GM21619 (cell line): ENCODE results near the gene DPY19L1.
"Not testable (repeated sequence)": the region's sequence is repeated elsewhere in the genome, so short reads cannot be mapped to it uniquely, and the experiment has no call there.

Source experiments
- ATAC-seq: cut with Tn5 transposase; IDR thresholded peaks from one replicate; pipeline ENCODE4 v1.9.1; 2021; ENCODE audit not compliant: unreplicated experiment

DPY19L1 gene

DNA sequence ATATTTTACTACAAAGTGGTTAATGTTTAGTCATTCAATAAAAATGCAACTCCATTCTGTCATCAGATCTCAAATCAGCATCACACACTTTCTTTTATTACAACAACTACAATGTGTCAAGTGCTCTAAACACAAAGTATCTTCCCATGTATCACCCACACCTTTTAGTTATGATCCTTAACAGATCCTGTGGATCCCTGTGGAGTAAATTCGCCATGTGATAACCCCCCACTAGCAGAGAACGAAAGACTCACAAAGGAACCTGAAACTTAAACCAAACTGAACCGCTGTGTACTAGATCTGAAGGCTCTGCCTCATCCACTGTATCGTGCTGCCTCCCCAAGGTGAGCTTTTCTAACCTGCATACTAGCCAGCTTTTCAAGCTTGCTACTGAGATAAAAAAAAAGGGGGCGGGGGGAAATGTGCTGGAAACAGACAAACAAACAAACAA lies 1.7 kb downstream of the DPY19L1 start:
- peak; percentile 21 for ATAC-seq

DNA sequence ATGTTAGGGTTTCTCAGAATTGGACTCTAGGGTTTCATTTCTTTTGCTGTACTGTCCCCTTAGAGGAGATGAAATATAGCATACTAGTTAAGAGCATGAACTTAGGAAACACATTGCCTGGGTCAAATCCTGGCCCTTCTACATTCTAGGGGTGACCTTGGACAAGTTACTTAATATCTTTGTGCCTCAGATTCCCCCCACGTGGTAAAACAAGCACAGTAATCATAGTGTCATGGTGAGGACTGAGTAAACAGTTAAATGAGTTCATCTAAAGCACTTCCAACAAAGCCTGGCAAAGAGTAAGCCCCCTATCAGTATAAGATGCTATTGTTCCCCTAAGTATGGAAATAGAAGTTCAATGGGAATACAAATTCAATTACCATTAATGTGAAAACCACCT lies 5.1 kb downstream of the DPY19L1 start:
- ATAC-seq: no peak

DNA sequence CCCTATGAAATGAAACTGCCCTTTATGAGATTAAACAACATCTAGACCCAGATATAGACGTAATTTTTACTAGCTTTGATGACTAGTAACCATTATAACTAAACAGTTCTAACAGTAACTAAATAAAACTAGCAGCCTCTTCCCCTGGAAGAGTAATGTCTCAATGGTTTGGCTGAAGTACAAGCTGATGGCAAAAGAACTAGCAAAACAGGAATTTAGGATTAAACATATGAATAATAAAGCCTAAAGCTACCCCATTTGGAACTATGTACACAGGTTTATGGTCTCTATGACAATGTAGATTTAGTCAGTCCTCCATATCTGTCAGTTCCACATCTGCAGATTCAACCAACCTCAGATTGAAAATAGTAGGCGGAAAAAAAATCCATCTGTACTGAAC lies 6.4 kb downstream of the DPY19L1 start:
- no peak for ATAC-seq

DNA sequence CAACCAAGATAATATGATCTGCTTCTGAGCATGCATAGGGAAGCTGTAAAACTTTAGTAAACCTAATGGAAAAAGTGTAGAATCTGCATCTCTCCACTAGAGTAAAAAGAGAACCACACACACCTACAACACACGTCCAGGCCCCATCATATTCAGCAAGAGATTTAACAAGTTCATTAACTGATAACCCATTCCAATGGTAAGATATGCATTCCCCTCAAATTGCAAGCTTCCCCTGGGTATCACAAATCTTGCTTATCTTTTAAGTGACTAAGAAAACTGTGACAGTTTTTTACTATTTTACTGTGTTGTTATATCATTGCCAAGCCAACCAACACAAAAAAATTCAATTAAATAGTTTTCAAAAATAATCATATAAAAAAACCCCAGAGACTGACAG lies 8.0 kb downstream of the DPY19L1 start:
- no peak for ATAC-seq

DNA sequence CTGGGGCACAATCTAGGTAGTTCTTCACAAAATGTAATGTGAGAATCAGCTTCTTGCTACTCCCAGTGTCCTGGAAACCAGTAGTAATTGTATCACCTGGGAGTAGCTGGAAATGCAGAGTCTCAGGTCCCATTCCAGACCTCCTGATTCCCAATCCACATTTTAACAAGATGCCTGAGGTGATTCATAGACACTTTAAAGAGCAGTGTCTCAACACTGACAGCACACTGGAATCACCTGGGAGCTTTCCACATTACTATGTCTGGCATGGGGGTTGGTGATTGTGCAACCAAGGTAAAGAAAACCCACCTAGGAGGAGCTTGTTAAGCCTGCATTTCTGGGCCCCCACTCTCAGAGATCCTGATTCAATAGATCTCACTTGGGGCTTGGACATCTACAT lies 11.1 kb downstream of the DPY19L1 start:
- no peak for ATAC-seq

DNA sequence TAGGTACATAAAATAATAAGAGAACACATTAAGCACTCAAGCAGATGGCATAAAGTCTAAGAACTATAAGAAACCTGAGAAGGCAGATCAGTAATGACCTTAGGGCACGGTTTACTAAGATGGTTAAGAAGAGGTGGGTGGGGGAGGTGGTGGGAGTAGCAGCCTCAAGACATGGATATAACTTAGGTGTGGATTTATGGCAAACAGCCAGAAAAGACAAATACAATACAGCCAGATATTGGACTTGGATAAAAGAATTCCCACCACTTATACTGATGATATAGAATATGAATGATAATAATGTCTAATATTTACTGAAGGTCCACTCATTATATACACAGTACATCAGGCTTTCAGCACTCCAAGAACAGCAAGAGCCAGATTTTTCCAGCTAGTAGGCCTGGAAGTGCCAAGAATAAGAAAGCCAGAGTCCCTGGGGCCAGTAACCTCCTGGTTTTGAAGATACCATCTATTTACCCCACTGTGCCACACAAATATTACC lies 11.9 kb downstream of the DPY19L1 start:
- ATAC-seq: no peak

DNA sequence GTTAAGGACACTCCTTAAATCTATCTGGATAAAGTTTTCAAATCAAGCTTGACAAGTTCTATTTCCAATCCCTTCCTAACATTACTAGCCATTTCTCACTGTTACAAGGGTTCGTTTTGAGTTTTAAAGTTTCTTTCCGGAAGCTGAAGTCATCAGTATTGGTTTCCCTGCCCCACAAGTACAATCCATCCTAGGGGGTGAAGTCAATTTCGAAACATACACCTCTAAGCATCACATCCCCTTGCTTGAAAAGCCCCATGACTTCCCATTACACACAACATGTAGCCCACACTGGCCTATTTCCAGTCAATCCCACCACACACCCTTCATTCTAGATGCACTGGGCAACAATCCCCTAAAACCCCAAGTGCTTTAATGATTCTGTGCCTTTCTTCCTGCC lies 13.0 kb downstream of the DPY19L1 start:
- ATAC-seq: no peak

DNA sequence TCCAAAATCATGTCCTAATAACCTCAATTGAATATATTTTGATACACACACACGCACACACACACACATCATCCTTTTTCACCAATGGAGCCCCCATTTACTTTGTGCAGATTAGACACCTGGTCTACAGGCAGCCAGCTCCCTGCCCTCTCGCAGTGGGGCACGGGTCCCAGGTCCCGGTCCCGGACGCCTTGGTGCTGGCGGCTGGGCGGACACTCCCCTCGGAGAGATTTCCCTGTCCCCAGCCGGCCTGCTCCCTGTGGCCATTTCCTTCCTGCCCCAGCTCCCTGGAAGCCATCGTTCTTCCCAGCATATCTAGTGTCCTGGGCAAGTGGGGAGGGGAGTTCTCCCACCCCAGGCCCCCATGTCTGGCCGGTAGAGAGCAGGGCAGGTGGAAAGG lies 14.6 kb downstream of the DPY19L1 start:
- no peak for ATAC-seq

DNA sequence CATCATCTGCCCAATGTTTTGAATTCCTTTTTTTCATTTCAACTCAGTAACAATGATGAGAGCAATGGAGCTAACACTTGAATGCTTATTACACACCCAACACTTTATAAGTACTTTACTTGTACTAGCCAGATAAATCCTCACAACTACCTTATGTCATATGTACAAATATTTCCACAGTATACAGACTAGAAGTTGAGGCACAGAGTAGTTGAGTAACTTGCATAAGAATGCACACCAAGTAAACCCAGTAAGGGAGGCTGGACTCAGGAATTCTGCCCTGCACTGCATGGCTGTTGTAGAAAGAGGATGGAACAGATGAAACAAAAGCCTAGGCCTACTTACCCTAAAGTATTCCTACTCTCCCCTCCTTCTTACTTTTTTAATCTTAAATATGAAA lies 15.8 kb downstream of the DPY19L1 start:
- no peak for ATAC-seq

DNA sequence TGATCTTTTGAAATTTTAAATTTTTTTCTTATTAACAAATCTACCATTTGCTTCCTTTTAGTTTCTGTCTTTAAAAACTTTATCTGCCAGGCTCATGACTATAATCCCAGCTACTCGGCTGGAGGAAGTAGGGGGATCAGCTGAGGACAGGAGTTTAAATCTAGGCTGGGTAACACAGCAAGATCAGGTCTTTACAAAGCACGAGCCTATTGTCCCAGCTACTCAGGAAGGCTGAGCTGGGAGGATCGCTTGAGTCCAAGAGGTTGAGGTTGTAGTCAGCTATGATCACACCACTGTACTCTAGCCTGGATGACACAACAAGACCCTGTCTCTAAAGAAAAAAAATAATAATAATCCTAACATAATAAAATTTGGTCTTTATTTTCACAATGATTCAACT lies 17.5 kb downstream of the DPY19L1 start:
- no peak for ATAC-seq

DNA sequence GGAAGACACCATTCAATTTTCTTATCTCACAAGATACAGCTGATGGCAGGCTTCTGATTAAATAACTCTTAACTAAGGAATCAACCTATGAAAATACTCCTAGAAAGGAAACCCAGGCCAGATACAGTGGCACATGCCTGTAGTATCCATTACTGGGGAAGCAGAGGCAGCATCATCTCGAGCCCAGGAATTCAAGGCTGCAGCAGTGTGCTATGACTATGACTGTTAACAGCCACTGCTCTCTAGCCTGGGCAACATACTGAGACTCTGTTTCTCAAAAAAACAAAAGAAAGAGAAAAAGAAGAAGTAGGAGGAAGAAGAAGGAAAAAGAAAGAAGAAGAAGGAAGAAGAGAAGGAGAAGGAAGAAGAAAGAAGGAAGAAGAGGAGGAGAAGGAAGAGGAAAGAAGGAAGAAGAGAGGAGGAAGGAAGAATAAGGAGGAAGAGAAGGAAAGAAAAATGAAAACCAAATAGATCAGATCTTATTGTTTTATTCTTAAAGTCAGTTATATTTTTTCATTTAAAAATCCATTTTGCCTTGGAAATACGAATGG lies 18.0 kb downstream of the DPY19L1 start:
- ATAC-seq: no peak

DNA sequence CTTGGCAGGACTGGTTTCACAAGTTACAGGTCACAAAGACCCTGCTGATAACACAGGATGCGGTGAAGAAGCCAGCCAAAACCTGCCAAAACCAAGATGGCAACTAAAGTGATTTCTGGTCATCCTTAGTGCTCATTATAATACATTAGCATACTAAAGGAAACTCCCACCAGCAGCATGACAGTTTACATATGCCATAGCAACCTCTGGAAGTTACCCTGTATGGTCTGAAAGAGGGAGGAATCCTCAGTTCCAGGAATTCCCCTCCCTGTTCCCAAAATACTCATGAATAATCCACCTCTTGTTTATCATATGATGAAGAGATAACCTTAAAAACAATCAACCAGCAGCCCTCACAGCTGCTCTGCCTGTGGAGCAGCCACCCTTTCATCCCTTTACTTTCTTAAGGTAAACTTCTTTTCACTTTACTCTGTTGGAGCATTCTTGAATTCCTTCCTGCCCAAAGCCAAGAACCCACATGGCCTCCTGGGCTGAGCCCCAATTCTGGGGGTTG lies 21.9 kb downstream of the DPY19L1 start:
- no peak for ATAC-seq

DNA sequence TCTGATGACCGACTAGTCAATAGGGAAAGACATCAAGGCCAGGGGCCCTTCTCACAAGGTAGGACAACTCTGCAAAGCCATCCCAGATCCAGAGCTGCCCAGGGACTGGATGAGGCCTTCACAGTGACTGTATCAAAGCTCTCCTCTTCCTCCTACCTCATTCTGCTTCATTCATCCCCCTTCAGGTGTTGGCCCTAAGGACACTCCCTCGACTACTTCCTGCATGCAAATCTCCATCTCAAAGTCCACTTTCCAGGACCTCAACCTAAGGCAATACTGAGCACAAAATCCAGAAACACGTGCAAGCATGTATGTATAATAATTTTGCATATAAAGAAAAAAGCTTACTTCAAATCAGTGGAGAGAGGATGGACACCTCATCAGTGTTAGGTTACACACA lies 25.1 kb downstream of the DPY19L1 start:
- ATAC-seq: no peak

DNA sequence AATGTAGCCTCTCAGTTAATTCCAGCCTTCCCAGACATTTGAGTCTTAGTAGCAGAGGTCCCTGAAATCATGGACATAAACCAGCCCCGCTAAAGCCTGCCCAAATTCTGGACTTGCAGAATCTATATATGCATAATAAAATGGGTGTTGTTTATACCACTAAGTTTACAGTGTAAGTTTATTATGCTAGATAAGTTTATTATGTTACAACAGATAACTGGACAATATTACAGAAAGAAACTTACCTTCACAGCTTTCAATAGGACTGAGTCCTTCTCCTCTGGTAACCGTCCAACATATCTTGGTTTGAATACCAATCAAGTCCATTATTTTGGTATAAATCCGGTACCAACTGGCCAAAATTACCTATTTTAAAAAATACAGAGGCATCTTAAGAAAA lies 26.2 kb downstream of the DPY19L1 start:
- no peak for ATAC-seq

DNA sequence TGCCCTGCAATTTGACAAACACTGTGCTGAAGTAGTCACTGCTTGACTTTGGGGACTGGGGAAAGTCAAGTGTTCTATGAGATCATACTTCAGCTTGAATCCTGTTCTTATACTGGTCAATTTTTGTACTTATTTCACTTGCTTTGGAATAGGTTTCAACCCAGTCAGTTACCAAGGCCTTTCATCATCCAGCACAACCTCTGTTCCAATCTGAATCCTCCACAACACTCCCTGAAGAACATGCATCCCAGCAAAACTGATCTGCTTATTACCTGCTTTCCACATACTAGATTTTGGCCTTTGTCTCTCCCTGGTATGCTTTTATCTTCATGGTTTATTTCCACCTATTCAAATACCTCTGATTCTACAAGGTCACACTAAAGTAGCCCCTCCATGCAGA lies 29.5 kb downstream of the DPY19L1 start:
- ATAC-seq: no peak

DNA sequence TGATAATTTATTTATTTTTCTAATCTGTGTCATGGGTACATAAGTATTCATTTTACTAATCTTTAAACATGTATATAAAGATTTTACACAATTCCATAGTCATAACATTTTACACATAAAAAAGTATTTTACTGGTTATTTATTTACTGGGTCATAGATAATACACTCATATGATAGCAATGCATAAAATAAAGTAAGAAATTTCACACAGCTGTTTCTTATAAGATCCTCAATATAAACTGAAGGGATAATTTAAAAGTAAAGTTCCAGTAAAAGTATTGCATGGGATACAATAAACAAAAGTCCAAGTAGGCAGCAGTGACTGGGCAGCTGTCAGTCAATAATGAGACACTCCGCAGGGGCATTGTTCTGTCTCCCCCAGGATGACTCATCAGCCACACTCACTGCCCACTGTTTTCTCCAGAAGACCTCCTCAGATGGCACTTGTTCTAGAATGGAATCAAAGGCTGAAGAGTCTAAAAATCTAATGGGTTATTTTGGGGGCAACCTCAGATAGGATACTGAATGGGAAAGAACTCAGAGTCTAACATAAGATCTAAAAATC lies 32.7 kb downstream of the DPY19L1 start:
- ATAC-seq: no peak

DNA sequence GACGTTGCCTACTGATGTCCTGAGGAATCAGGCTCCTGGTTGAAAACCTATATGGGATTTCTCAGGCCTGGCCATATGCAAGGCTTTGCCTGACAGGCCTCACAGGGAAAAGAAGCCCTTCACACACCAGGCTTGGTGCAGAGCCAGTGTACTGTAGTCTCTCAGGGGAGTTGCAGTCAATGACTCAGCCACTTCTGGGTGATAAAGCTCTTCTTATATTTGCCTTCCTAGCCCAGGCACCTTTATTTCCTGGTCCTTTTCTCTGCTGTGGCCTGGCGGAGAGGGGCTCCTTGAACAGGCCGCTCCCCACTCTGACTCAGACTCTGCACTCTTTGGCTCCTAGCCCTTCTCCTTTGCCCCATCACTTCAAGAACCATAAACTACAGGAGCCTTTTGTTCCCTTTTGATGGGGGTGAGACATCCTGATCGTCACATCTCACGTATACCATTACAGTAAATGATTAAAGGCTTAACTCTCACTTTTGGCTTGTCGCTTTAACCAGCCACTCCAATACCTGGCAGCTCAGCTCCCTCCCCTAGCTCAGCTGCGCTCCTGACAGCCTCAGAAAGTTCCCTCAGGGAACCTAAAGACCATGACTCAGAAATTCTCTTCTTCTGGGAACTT lies 33.5 kb downstream of the DPY19L1 start:
- peak; percentile 67 for ATAC-seq

DNA sequence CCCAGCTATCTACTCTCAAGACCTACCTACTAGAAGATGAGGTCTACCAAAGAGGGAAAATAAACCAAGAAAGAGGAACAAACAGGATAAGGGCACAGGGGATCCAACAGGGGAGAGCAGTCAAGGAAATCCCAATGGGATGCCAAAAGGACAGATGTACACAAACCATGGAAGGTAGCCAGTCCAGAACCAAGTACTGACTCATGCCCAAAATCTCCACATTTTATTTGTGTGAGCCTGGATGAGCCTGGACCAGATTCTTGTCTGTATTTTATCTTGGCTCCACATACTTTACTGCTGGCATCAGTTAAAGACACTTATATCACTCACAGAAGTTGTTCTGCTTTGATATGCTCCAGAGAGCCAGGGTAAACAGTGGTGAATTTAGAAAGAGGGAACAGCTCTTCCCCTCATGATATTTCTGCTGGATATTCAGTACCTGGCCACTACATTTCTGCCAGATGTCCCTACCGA lies 34.1 kb downstream of the DPY19L1 start:
- ATAC-seq: not testable (repeated sequence)

DNA sequence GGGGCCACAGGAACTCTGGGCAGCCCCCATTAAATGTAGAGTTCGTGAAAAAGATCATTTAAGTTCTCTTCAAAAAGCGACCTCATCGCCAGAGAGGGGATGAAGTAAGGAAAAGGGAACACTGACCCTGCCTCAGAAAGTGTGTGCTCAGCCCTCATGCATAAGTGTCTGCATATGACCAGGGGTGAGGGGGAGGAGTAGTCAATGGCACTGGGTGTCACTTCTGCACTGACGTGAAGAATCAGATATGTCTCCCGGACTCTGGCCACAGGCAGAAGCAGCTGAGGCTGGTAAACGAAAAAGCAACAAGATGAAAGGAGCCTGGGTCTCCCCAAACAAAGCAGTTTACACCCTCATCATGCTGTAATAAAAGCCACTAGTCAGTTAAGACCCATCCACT lies 39.0 kb downstream of the DPY19L1 start:
- ATAC-seq: not testable (repeated sequence)

DNA sequence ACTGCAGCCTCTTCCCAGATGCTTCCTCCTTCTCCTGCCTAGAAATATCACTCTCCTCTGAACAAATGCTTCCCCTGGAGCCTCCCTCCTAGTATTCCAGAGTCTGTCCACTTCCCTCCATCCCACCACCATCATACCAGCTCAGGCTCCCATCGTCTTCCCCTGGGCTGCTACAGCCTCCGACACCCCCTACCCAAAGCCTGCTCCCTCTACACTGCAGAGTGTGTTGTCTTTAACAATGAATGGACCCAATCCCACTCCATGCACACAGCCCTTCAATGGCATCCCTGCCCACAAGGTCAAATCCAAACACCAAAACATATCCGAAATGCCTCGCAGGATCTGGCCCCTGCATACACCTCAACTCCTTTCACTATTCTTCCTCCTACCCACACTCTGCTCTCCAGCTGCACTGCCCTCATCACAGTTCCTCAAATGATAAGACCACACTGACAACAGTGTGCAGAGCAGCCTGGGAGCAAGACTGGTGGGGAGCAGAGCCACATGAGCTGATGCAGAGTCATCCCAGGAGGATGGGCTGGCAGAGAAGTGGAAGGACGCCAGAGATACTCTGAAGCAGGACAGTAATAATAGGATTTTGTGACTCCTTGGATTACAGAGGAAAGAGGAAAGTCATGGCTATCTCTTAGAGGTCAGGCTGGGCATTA lies 40.7 kb downstream of the DPY19L1 start:
- ATAC-seq: not testable (repeated sequence)

DNA sequence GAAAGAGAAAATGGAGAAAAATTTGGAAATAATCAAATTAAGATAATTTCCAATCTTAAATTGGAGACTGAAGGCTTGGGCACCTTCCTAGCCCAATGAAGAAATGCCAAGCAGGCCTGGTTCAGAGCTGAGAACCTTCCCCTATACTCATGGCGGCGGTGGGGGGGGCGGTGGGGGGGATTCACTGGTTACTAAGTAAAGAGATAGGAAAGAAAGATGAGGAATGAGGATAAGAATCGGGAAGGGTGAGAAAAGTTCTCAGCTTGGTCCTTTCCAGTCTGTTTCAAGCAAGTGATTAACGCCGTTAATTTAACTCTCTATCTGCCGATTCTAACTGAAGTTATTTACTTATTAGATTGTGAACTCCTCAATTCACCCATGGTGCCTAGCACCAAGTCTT lies 41.5 kb downstream of the DPY19L1 start:
- no peak for ATAC-seq
